ENCODE data around the gene RITA1.
A peak's percentile ranks its signal among the peaks of the same experiment; 100 is the strongest.

Gene RITA1

GRCh38 chr12:113232840-113233585, 47.5 kb downstream of the RITA1 start:
- Histone ChIP-seq H3K27me3 (peaks cover 21% of the 10 kb centered on the region; the same call in 1 of the 2 replicates), H3K4me3 (no peak overlapping the region), H3K27ac (no peak overlapping the region), H3K9ac (no peak overlapping the region), H3K4me2 (peak overlapping the region; percentile 72), H3K36me3 (no peaks in the 10 kb centered on the region), H3K9me3 (no peaks in the 10 kb centered on the region), H4K20me1 (no peaks in the 10 kb centered on the region), H3K4me1 (peaks cover 42% of the 10 kb centered on the region)
- no peak for TF ChIP-seq Cebpa-rat (IDR thresholded peaks at IDR 0.05)

- H3K4me3 ChIP-seq: no peak overlapping the region
- H3K9ac ChIP-seq: no peak overlapping the region
- H3K27ac ChIP-seq: no peak overlapping the region
- no peaks in the 10 kb centered on the region for H3K9me3 ChIP-seq
- no peaks in the 10 kb centered on the region for H4K20me1 ChIP-seq
- no peaks in the 10 kb centered on the region for H3K36me3 ChIP-seq
- no peak overlapping the region for H3K4me2 ChIP-seq
- TF ChIP-seq Cebpa-rat (IDR thresholded peaks at IDR 0.05): no peak
- H3K4me1 ChIP-seq: peaks cover 51% of the 10 kb centered on the region
- H3K27me3 ChIP-seq: peaks cover 20% of the 10 kb centered on the region; the same call in 1 of the 2 replicates
Measured at GRCh38 chr12:113233967-113234366, 48.4 kb downstream of the RITA1 start.

- H3K9ac ChIP-seq: no peak overlapping the region
- no peak overlapping the region for H3K4me2 ChIP-seq
- peaks cover 5% of the 10 kb centered on the region; the same call in 1 of the 2 replicates for H4K20me1 ChIP-seq
- H3K4me1 ChIP-seq: peaks cover 53% of the 10 kb centered on the region
- no peak overlapping the region for H3K4me3 ChIP-seq
- peaks cover 20% of the 10 kb centered on the region; the same call in 1 of the 2 replicates for H3K27me3 ChIP-seq
- H3K9me3 ChIP-seq: no peaks in the 10 kb centered on the region
- H3K36me3 ChIP-seq: no peaks in the 10 kb centered on the region
- no peak for TF ChIP-seq Cebpa-rat (IDR thresholded peaks at IDR 0.05)
- no peak overlapping the region for H3K27ac ChIP-seq
Measured at GRCh38 chr12:113234483-113234882, 49.0 kb downstream of the RITA1 start.

GRCh38 chr12:113235976-113236375, 50.5 kb downstream of the RITA1 start:
- Histone ChIP-seq H3K36me3 (no peaks in the 10 kb centered on the region), H3K27ac (no peak overlapping the region)

GRCh38 chr12:113236539-113237399, 51.2 kb downstream of the RITA1 start:
- Histone ChIP-seq H3K4me3 (no peak overlapping the region), H3K27ac (no peak overlapping the region), H3K4me2 (peak overlapping the region; percentile 74; the same call in 1 of the 2 replicates), H3K9me3 (no peaks in the 10 kb centered on the region), H3K36me3 (no peaks in the 10 kb centered on the region), H3K9ac (no peak overlapping the region), H4K20me1 (peaks cover 25% of the 10 kb centered on the region), H3K4me1 (peaks cover 65% of the 10 kb centered on the region), H3K27me3 (peaks cover 30% of the 10 kb centered on the region; the same call in 1 of the 2 replicates)
- no peak for TF ChIP-seq Cebpa-rat (IDR thresholded peaks at IDR 0.05)

More at GRCh38 chr12:113235976-113236375, 50.5 kb downstream of the RITA1 start:
- Histone ChIP-seq H3K27me3 (peaks cover 22% of the 10 kb centered on the region; the same call in 1 of the 2 replicates), H3K9me3 (no peaks in the 10 kb centered on the region), H3K9ac (no peak overlapping the region), H4K20me1 (peaks cover 20% of the 10 kb centered on the region), H3K4me1 (peaks cover 57% of the 10 kb centered on the region), H3K4me3 (no peak overlapping the region), H3K4me2 (no peak overlapping the region)
- no peak for TF ChIP-seq Cebpa-rat (IDR thresholded peaks at IDR 0.05)

DNA sequence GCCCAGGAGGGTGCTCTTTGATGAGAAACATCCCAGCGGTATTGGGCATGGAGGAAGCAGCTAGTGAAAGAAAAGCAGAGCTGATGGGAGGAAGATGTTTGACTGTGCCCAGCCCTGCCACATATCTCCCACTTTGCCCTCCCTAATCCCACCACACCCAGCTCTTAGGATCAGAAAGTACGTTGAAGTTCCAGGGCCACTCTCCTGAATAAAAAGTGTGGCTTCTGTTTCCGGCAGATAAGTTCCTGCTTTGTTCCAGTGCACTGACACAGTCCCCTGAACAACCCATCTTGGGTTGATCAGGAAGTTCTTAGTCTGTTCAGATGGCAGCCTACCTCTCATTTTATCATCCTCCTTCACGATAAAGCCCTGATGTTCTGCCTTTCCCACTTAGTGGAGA, 52.2 kb downstream of the RITA1 start:
- H3K27me3 ChIP-seq: peaks cover 35% of the 10 kb centered on the region; the same call in 1 of the 2 replicates
- peak overlapping the region; percentile 74 for H3K4me2 ChIP-seq
- no peaks in the 10 kb centered on the region for H3K9me3 ChIP-seq
- H3K36me3 ChIP-seq: no peaks in the 10 kb centered on the region
- peaks cover 25% of the 10 kb centered on the region for H4K20me1 ChIP-seq
- peaks cover 63% of the 10 kb centered on the region for H3K4me1 ChIP-seq
- no peak overlapping the region for H3K4me3 ChIP-seq
- no peak for TF ChIP-seq Cebpa-rat (IDR thresholded peaks at IDR 0.05)
- no peak overlapping the region for H3K9ac ChIP-seq
- no peak overlapping the region for H3K27ac ChIP-seq

GRCh38 chr12:113238309-113238708, 52.8 kb downstream of the RITA1 start:
- peak overlapping the region; percentile 74 for H3K4me2 ChIP-seq
- no peak overlapping the region for H3K4me3 ChIP-seq
- peaks cover 57% of the 10 kb centered on the region for H3K4me1 ChIP-seq
- H3K36me3 ChIP-seq: no peaks in the 10 kb centered on the region
- TF ChIP-seq Cebpa-rat (IDR thresholded peaks at IDR 0.05): no peak
- H3K9ac ChIP-seq: no peak overlapping the region
- H4K20me1 ChIP-seq: peaks cover 25% of the 10 kb centered on the region
- no peaks in the 10 kb centered on the region for H3K9me3 ChIP-seq
- H3K27ac ChIP-seq: no peak overlapping the region
- H3K27me3 ChIP-seq: peaks cover 35% of the 10 kb centered on the region; the same call in 1 of the 2 replicates

DNA sequence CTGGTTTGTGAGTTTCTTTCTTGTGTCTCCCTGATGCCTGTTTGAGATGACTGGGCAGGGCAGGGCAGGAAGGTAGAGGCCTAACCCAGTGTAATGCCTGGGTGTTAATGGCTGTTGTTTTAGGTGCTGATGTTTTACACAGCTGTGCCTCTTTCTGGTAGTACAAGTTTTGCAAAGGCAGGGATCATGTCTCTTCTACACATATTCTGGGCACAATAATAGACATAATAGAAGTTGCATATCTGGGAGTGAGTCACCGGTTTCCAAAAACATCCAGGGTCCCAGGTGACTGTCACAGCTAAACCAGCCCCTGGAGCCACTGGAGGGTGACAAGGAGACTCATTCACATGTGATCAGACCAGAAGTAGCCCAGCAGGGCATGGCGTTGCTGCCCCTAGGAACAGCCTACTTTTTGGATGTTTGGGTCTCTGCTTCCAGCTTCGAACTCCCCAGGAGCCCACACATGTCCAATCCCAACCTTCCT, 53.8 kb downstream of the RITA1 start:
- TF ChIP-seq Cebpa-rat (IDR thresholded peaks at IDR 0.05): no peak
- no peak overlapping the region for H3K27ac ChIP-seq
- H3K27me3 ChIP-seq: peaks cover 25% of the 10 kb centered on the region; the same call in 1 of the 2 replicates
- H3K4me2 ChIP-seq: peak overlapping the region; percentile 74
- no peaks in the 10 kb centered on the region for H3K9me3 ChIP-seq
- no peak overlapping the region for H3K9ac ChIP-seq
- H3K36me3 ChIP-seq: no peaks in the 10 kb centered on the region
- H3K4me3 ChIP-seq: no peak overlapping the region
- H4K20me1 ChIP-seq: peaks cover 25% of the 10 kb centered on the region
- H3K4me1 ChIP-seq: peaks cover 53% of the 10 kb centered on the region

DNA sequence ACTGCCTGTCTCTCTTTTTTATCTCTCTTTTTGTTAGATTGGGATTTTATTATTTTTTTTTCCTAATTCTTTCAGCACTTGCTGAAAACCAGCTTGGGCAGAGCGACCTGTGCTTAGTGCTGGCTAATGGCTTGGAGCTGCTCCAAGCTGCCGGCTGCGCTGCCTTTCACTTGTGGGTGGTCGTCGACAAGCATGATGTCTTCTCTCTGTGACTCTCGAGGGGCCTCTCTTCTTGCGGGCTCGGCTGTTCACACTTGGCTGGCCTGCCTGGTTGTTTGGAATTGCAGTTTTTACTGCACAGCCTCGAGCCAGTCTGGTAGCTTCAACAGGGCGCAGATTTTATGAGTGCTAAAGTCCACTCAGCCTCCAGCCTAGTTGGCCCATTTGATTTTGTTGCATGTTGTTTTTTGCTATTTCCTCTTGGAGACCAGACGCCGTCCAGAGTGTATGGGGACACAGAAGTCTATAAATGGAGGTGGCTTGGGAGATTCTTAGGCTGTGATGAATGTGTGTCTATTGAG, 54.4 kb downstream of the RITA1 start:
- Histone ChIP-seq H3K9ac (no peak overlapping the region), H3K36me3 (no peaks in the 10 kb centered on the region), H3K27ac (no peak overlapping the region), H4K20me1 (peaks cover 25% of the 10 kb centered on the region), H3K4me2 (peak overlapping the region; percentile 74), H3K9me3 (no peaks in the 10 kb centered on the region), H3K4me1 (peaks cover 53% of the 10 kb centered on the region), H3K27me3 (peaks cover 20% of the 10 kb centered on the region; the same call in 1 of the 2 replicates), H3K4me3 (no peak overlapping the region)
- no peak for TF ChIP-seq Cebpa-rat (IDR thresholded peaks at IDR 0.05)

All from BLaER1 (cell line).